ENCODE results near the gene KMT5B. TPM values are rescaled to one million over a fixed set of nuclear protein-coding genes. Genes with fewer than 3 reads are reported as not detected.

The KMT5B gene
- total RNA-seq, 1 donor from 2014 or later: 46.8 TPM

DNA sequence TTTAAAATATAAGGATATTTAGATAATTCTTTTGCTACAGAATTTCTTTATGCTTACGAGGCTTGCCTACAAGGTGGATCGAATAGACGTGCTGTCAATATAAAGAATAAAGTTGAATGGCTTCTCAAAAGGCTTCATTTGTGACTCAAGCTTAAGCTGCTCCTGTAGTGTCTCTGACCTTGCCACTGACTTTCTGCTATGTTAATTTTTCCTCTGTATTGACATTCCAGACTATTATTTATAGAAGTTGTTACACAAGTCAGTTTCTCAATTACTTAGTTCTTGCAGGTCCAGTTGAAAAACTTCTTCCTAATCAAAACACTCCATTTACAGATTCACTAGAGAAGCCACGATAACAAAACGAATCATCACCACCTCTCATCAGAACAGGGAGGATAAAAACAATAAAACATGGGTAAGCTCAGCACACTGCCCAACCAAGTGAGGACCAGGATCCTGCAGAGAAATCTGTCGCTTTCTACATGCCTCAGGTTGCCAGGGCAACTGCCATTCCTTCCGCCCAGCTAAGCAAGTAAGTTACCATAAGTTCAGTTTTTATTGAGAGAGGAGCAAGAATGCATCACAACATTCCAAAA is 52.9 kb downstream of the KMT5B start:
- H3K36me3 Mint-ChIP-seq (ENCODE audit: low read depth, unreplicated experiment): peaks cover 17% of the 10 kb centered on the region
- H3K27ac Mint-ChIP-seq (ENCODE audit: unreplicated experiment): no peak overlapping the region
- H3K9me3 Mint-ChIP-seq (ENCODE audit: unreplicated experiment): no peaks in the 10 kb centered on the region
- TF ChIP-seq, protein P1, sequence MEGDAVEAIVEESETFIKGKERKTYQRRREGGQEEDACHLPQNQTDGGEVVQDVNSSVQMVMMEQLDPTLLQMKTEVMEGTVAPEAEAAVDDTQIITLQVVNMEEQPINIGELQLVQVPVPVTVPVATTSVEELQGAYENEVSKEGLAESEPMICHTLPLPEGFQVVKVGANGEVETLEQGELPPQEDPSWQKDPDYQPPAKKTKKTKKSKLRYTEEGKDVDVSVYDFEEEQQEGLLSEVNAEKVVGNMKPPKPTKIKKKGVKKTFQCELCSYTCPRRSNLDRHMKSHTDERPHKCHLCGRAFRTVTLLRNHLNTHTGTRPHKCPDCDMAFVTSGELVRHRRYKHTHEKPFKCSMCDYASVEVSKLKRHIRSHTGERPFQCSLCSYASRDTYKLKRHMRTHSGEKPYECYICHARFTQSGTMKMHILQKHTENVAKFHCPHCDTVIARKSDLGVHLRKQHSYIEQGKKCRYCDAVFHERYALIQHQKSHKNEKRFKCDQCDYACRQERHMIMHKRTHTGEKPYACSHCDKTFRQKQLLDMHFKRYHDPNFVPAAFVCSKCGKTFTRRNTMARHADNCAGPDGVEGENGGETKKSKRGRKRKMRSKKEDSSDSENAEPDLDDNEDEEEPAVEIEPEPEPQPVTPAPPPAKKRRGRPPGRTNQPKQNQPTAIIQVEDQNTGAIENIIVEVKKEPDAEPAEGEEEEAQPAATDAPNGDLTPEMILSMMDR (IDR thresholded peaks at IDR 0.05; ENCODE audit: unreplicated experiment): no peak
- no peak overlapping the region for H3K4me3 Mint-ChIP-seq (ENCODE audit: unreplicated experiment)
- peaks cover 4% of the 10 kb centered on the region for H3K4me1 Mint-ChIP-seq (ENCODE audit: unreplicated experiment)
- peaks cover 3% of the 10 kb centered on the region for H3K27me3 Mint-ChIP-seq (ENCODE audit: unreplicated experiment)
- DNase-seq (ENCODE audit: low spot score): no peak

- Mint-ChIP-seq H3K4me1 (ENCODE audit: unreplicated experiment) (peaks cover 4% of the 10 kb centered on the region), H3K4me3 (ENCODE audit: unreplicated experiment) (no peak overlapping the region), H3K27ac (ENCODE audit: unreplicated experiment) (no peak overlapping the region), H3K36me3 (ENCODE audit: low read depth, unreplicated experiment) (peaks cover 17% of the 10 kb centered on the region), H3K27me3 (ENCODE audit: unreplicated experiment) (peaks cover 3% of the 10 kb centered on the region), H3K9me3 (ENCODE audit: unreplicated experiment) (no peaks in the 10 kb centered on the region)
- TF ChIP-seq, protein P1 (IDR thresholded peaks at IDR 0.05; ENCODE audit: unreplicated experiment): no peak
- no peak for DNase-seq (ENCODE audit: low spot score)
These were observed 53.4 kb downstream of the KMT5B start for GRCh38 chr11:68159665-68160064.

- H3K4me1 Mint-ChIP-seq (ENCODE audit: unreplicated experiment): peaks cover 4% of the 10 kb centered on the region
- no peak overlapping the region for H3K27ac Mint-ChIP-seq (ENCODE audit: unreplicated experiment)
- H3K36me3 Mint-ChIP-seq (ENCODE audit: low read depth, unreplicated experiment): peaks cover 17% of the 10 kb centered on the region
- no peak overlapping the region for H3K4me3 Mint-ChIP-seq (ENCODE audit: unreplicated experiment)
- TF ChIP-seq, protein P1 (IDR thresholded peaks at IDR 0.05; ENCODE audit: unreplicated experiment): no peak
- H3K9me3 Mint-ChIP-seq (ENCODE audit: unreplicated experiment): no peaks in the 10 kb centered on the region
- peaks cover 3% of the 10 kb centered on the region for H3K27me3 Mint-ChIP-seq (ENCODE audit: unreplicated experiment)
- DNase-seq (ENCODE audit: low spot score): no peak
These were observed 53.9 kb downstream of the KMT5B start for GRCh38 chr11:68159161-68159560.

- DNase-seq (ENCODE audit: low spot score): no peak
- H3K27me3 Mint-ChIP-seq (ENCODE audit: unreplicated experiment): peaks cover 3% of the 10 kb centered on the region
- H3K27ac Mint-ChIP-seq (ENCODE audit: unreplicated experiment): no peak overlapping the region
- TF ChIP-seq, protein P1 (IDR thresholded peaks at IDR 0.05; ENCODE audit: unreplicated experiment): no peak
- peaks cover 17% of the 10 kb centered on the region for H3K36me3 Mint-ChIP-seq (ENCODE audit: low read depth, unreplicated experiment)
- H3K4me1 Mint-ChIP-seq (ENCODE audit: unreplicated experiment): peaks cover 4% of the 10 kb centered on the region
- H3K9me3 Mint-ChIP-seq (ENCODE audit: unreplicated experiment): no peaks in the 10 kb centered on the region
- H3K4me3 Mint-ChIP-seq (ENCODE audit: unreplicated experiment): no peak overlapping the region
These were observed 54.5 kb downstream of the KMT5B start for GRCh38 chr11:68158580-68158979.

DNA sequence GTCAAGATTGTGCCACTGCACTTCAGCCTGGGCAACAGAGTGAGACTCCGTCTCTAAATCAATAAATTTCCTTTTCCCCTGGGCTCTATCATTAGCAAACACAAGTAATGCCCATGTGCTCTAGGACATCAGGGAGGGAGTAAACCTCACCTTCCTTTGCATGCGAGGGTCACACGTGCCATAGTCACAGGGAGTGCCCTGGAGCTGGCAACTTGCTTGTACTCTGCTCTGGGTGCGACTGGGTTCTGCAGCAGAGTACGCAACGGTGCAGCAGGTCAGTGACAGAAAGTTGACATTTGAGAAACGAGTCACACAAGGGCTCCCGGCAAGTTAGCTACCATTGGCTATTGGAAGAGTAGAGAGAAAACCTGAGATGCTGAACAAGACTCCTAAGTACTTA is 59.4 kb downstream of the KMT5B start:
- peaks cover 8% of the 10 kb centered on the region for H3K27me3 Mint-ChIP-seq (ENCODE audit: unreplicated experiment)
- H3K4me1 Mint-ChIP-seq (ENCODE audit: unreplicated experiment): peaks cover 22% of the 10 kb centered on the region
- no peaks in the 10 kb centered on the region for H3K9me3 Mint-ChIP-seq (ENCODE audit: unreplicated experiment)
- H3K36me3 Mint-ChIP-seq (ENCODE audit: low read depth, unreplicated experiment): peaks cover 10% of the 10 kb centered on the region
- no peak overlapping the region for H3K4me3 Mint-ChIP-seq (ENCODE audit: unreplicated experiment)
- H3K27ac Mint-ChIP-seq (ENCODE audit: unreplicated experiment): no peak overlapping the region
- no peak for DNase-seq (ENCODE audit: low spot score)
- TF ChIP-seq, protein P1 (IDR thresholded peaks at IDR 0.05; ENCODE audit: unreplicated experiment): no peak

Data from endothelial cell (in vitro differentiated cells).